ENCODE results near the gene DLL1. TPM values are rescaled to one million over a fixed set of nuclear protein-coding genes. Genes with fewer than 3 reads are reported as not detected.

Gene DLL1
- total RNA-seq, 1 donor from 2014 or later = 7.5 TPM

- no peak for DNase-seq
These were observed 4.1 kb upstream of the DLL1 start for GRCh38 chr6:170294813-170295509.

DNA sequence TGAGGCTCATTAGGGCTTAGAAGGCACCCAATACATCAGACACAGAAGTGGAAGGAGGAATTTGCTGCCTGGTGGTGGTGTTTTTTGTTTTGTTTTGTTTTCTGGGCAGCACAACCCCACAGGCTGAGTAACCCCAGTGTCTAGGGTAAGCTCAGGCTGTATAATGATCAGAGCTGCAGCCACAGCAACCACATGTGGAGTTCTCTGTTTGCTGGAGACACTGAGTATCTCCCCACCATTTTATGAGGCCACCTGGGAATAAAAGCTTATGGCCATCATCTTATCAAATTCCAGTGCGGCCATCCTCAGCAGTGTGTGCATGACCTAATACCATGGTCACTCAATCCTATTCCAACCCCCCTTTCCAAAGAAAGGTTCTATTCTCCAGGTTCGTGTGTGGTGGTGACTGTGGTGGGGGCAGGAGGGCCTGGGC lies 3.4 kb upstream of the DLL1 start:
- no peak for DNase-seq

- DNase-seq = no peak
These were observed 2.7 kb upstream of the DLL1 start for GRCh38 chr6:170293341-170294231.

DNA sequence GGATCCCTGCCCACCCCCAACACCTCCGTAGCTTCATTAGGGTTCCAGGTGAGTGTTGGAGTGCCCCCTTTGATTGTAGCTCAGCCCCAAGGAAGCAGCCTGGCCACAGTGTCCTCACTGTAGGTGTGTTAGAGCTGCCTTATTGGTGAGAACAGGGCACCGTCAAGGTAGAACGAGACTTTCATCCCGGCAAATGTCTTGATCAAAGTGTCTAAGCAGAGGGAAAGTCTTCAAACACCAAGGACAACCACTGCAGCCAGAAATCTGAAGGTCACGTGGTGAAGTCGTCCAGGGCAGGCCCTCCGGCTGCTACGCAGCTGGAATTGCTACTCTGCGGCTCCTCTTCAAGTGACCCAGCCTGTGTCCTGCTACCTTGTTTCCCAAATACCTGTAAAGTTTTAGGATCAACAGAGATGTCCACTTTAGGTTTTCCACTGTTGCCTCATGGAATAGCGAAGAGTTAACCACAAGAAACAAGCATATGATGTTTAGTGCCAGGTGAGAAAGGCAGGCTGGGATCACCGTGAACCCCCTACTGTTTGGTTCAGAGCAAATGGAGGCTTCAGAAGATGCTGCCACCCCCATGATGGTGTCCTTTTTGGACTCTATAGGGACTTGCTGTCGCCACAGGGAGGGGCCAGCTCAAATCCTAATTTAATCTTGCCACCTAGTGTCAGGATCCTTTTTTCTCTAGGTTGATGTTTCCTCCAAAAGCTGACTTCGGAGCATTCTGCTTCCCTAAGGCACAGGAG lies 1.7 kb upstream of the DLL1 start:
- DNase-seq = no peak

- no peak for DNase-seq
These were observed 1.2 kb upstream of the DLL1 start for GRCh38 chr6:170292111-170292406.

GRCh38 chr6:170291271-170292110 lies 613 bp upstream of the DLL1 start:
- peak; percentile 63 for DNase-seq

GRCh38 chr6:170289951-170290295 lies 955 bp downstream of the DLL1 start:
- no peak for DNase-seq

- no peak for DNase-seq
These were observed 1.5 kb downstream of the DLL1 start for GRCh38 chr6:170289180-170289931.

DNA sequence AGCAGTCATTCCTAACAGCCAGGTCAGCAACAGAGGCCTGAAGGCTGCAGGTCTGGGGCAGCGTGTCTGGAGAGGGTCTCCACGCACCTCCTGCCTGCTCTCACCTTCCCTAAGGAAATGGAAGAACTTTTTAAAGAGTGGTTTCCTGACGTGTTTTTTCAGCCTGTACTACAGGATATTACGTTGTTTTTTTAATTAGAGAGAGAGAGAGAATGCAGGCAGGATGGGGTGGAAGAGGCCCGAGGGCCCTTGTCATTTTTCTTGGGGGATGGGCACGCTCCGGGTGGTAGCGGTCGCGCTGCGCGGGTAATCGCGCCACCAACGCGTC lies 2.1 kb downstream of the DLL1 start:
- DNase-seq = no peak

- DNase-seq = no peak
These were observed 2.7 kb downstream of the DLL1 start for GRCh38 chr6:170288091-170288631.

GRCh38 chr6:170287371-170287876 lies 3.5 kb downstream of the DLL1 start:
- DNase-seq = no peak

DNA sequence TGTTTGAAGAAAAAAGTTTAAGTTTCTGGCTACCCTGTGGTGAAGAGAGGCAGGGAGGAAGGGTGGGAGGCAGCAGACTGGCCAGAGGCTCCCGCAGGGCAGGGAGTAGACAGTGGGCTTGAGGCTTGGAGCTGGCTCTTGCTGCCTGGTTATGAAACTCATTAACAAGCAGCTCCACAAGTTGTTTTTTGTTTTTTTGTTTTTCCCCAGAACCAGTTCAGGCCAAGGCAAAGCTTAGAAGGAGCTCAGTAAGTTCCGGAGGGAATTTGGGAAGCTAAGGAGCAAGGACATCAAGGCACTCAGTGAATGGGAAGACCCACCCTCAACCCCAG lies 4.0 kb downstream of the DLL1 start:
- no peak for DNase-seq

GRCh38 chr6:170286246-170286933 lies 4.5 kb downstream of the DLL1 start:
- peak; percentile 46 for DNase-seq

DNA sequence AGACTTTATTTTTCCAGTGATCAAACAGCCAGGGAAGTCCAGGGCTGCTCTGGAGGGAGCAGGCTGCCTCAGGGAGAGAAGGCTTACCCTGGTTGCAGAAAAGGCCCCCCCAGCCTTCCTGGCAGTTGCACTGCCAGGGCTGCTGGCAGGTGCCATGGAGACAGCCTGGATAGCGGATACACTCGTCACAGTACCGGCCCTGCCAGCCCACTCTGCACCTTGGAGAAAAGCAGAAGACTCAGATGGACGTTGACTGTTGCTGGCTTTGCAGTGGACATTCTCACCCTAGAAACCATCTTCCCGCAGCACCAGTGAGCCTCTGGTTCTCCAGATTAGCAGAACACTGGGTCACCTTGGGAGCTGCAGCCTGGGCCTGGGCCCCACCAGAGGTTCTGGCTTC lies 5.4 kb downstream of the DLL1 start:
- no peak for DNase-seq

DNA sequence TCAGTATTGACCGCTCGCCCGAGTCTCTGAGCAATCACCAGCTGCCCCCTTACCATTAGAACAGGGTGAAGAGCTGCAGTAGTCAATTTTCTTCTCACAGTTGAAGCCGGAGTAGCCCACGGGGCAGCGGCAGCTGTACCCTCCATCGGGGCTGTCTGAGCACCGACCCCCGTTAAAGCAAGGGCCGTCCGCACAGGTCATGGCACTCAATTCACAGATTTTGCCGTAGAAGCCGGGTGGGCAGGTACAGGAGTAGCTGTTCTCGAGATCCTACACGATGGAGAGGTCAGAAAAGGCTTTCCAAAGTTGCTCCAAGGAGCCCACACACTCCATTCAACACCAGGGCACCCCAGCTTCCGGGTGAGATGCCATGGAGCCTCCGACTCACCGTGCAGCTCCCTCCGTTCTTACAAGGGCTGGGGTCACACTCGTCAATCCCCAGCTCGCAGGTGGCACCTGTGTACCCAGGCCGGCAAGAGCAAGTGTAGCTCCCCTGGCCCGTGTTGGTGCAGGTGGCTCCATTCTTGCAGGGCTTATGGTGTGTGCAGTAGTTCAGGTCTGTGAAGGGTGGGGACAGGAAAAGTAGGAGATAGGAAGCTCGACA lies 5.9 kb downstream of the DLL1 start:
- no peak for DNase-seq

DNA sequence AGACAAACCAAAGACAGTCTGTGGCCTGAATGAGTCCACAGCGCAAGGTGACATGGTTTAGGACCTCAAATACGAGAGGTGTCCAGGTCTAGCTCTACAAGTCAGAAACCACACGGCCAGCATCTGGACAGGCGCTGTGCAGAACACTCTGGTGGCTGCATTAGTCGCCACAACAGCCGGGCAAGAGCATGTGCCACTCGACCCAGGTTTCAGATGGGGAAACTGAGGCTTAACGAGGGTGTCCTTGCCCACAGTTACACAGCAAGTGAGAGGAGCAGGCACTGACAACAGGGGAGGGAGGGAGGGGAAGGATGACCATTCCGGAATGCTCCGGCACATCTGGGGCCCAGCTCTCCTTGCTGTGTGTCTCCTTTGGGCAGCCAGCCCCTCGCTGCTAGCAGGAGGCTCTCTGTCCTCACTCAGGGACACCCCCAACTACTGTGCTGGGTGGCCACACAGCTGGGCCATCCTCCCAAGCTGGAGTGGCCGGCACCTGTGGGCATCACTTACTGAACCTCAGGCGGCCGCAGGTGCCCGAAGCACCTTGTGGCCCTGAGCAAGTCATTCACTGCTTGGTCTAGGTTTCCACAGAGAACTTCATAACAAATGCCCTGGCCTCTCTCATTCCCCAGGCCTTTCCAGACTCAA lies 6.6 kb downstream of the DLL1 start:
- DNase-seq = no peak

GRCh38 chr6:170283212-170284081 lies 7.4 kb downstream of the DLL1 start:
- DNase-seq = no peak

DNA sequence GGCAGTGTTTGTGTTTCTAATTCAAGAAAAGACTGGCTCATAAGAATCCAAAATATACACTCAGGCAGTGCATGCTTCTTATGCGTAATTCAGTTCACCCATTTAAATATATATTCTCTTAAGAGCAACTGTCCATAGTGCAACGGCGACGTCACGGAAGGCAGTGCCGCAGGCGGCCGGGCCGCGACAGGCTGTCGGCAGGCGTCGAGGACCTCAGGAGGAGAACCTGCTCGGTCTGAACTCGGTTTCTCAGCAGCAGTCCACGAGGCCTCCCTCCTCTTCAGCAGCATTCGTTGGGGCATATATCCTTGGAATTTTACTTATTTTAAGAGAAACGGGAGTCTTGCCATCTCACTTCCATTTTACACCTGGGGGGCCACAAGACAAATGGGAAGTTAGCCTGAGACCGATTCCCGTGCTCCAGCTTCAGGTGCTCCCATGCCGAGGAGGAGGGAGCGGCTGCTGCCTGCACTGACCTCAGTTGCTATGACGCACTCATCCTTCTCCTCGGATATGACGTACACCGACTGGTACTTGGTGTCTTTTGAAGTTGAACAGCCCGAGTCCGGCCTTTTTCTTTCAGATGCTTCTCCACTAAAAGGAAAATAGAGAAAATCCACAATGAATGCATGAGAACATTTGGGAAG lies 8.2 kb downstream of the DLL1 start:
- no peak for DNase-seq

Data from dermis blood vessel endothelial cell (primary cell).